Measurements from ENCODE around the gene PCP4. TPM values are rescaled to one million over a fixed set of nuclear protein-coding genes. Genes with fewer than 3 reads are reported as not detected.

The PCP4 gene
- total RNA-seq = not detected in 2 replicates

GRCh38 chr21:39867198-39867650 lies at the start of gene PCP4:
Gene PCP4, plus strand, starts transcription at chr21:39867438. Its CDS starts 64 bp downstream, at chr21:39867502.

Other genes with a start within 250 kb of the PCP4 start
- gene IGSF5, start 122.3 kb upstream of the PCP4 start, total RNA-seq = 0.26 and 0.32 TPM in 2 replicates

Data from articular chondrocyte of knee joint (primary cell).